GM21529 (cell line): ENCODE measurements around the gene MAN2A1.

Source experiments
- ATAC-seq: cut with Tn5 transposase; IDR thresholded peaks from one replicate; pipeline ENCODE4 v1.9.1; 2021; ENCODE audit not compliant: unreplicated experiment

The MAN2A1 gene

GRCh38 chr5:109704282-109704952 lies 14.7 kb downstream of the MAN2A1 start:
- ATAC-seq, result no peak

- ATAC-seq, result no peak
Measured at GRCh38 chr5:109705596-109705995, 15.9 kb downstream of the MAN2A1 start.

GRCh38 chr5:109706095-109706494 lies 16.4 kb downstream of the MAN2A1 start:
- no peak for ATAC-seq

GRCh38 chr5:109707531-109707930 lies 17.8 kb downstream of the MAN2A1 start:
- ATAC-seq, result no peak

- ATAC-seq, result no peak
Measured at GRCh38 chr5:109708813-109709212, 19.1 kb downstream of the MAN2A1 start.

- no peak for ATAC-seq
Measured at GRCh38 chr5:109709225-109709624, 19.5 kb downstream of the MAN2A1 start.

- ATAC-seq, result no peak
Measured at GRCh38 chr5:109711673-109712072, 21.9 kb downstream of the MAN2A1 start.

GRCh38 chr5:109713453-109713852 lies 23.7 kb downstream of the MAN2A1 start:
- no peak for ATAC-seq

- no peak for ATAC-seq
Measured at GRCh38 chr5:109714592-109714991, 24.9 kb downstream of the MAN2A1 start.

GRCh38 chr5:109718216-109718615 lies 28.5 kb downstream of the MAN2A1 start:
- no peak for ATAC-seq

GRCh38 chr5:109718632-109719031 lies 28.9 kb downstream of the MAN2A1 start:
- ATAC-seq, result no peak

- no peak for ATAC-seq
Measured at GRCh38 chr5:109719978-109720377, 30.3 kb downstream of the MAN2A1 start.

GRCh38 chr5:109721741-109722140 lies 32.0 kb downstream of the MAN2A1 start:
- ATAC-seq, result no peak

- no peak for ATAC-seq
Measured at GRCh38 chr5:109723606-109724005, 33.9 kb downstream of the MAN2A1 start.

- no peak for ATAC-seq
Measured at GRCh38 chr5:109725135-109725534, 35.4 kb downstream of the MAN2A1 start.

- ATAC-seq, result peak; percentile 88
Measured at GRCh38 chr5:109739741-109740728, 50.3 kb downstream of the MAN2A1 start.

- no peak for ATAC-seq
Measured at GRCh38 chr5:109740966-109741365, 51.2 kb downstream of the MAN2A1 start.

GRCh38 chr5:109741390-109741789 lies 51.7 kb downstream of the MAN2A1 start:
- ATAC-seq, result no peak

GRCh38 chr5:109743041-109743531 lies 53.4 kb downstream of the MAN2A1 start:
- ATAC-seq, result no peak

GRCh38 chr5:109743770-109744212 lies 54.1 kb downstream of the MAN2A1 start:
- ATAC-seq, result no peak

GRCh38 chr5:109744261-109744660 lies 54.5 kb downstream of the MAN2A1 start:
- ATAC-seq, result no peak

- ATAC-seq, result no peak
Measured at GRCh38 chr5:109748546-109748945, 58.8 kb downstream of the MAN2A1 start.
